Measurements from ENCODE around the gene GDPD5. TPM values are rescaled to one million over a fixed set of nuclear protein-coding genes. Genes with fewer than 3 reads are reported as not detected.

The GDPD5 gene, protein sequence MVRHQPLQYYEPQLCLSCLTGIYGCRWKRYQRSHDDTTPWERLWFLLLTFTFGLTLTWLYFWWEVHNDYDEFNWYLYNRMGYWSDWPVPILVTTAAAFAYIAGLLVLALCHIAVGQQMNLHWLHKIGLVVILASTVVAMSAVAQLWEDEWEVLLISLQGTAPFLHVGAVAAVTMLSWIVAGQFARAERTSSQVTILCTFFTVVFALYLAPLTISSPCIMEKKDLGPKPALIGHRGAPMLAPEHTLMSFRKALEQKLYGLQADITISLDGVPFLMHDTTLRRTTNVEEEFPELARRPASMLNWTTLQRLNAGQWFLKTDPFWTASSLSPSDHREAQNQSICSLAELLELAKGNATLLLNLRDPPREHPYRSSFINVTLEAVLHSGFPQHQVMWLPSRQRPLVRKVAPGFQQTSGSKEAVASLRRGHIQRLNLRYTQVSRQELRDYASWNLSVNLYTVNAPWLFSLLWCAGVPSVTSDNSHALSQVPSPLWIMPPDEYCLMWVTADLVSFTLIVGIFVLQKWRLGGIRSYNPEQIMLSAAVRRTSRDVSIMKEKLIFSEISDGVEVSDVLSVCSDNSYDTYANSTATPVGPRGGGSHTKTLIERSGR
- total RNA-seq: 13.6 and 26.5 TPM in 2 replicates

GRCh38 chr11:75525433-75526191 is at the start of gene GDPD5:
GDPD5 (minus strand) TSS chr11:75525941; CDS start chr11:75477735, 48,206 bp downstream.

GRCh38 chr11:75562048-75562835 is 36.5 kb upstream of the GDPD5 start, which contains the start of gene SERPINH1:
SERPINH1 (plus strand) TSS chr11:75562253; CDS start chr11:75566350, 4,097 bp downstream.

DNA sequence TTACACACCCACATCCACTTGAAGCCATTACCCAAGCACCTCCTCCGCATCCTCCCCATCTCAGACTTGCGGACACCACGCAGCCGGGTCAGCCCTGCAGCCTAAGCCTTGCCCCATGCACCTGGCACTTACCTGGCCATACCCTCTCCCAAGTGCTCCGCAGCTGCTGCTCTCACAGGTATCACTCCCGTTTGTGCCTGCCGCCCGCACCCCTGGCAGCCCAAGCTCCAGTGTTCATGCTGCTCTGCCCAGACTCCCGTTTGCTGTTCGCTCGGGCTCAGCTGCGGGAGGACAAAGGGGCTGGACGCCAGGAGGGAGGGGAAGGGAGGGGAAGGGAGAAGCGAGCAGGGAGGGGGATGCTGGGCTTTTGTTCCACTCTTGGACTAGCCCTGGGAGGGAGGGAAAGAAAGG is 92.8 kb downstream of the GDPD5 start, which contains the start of gene KLHL35:
Gene KLHL35 (minus strand): TSS at position 293 of the 411 bp plus-strand sequence. CDS start 2,574 bp downstream, outside the sequence.

DNA sequence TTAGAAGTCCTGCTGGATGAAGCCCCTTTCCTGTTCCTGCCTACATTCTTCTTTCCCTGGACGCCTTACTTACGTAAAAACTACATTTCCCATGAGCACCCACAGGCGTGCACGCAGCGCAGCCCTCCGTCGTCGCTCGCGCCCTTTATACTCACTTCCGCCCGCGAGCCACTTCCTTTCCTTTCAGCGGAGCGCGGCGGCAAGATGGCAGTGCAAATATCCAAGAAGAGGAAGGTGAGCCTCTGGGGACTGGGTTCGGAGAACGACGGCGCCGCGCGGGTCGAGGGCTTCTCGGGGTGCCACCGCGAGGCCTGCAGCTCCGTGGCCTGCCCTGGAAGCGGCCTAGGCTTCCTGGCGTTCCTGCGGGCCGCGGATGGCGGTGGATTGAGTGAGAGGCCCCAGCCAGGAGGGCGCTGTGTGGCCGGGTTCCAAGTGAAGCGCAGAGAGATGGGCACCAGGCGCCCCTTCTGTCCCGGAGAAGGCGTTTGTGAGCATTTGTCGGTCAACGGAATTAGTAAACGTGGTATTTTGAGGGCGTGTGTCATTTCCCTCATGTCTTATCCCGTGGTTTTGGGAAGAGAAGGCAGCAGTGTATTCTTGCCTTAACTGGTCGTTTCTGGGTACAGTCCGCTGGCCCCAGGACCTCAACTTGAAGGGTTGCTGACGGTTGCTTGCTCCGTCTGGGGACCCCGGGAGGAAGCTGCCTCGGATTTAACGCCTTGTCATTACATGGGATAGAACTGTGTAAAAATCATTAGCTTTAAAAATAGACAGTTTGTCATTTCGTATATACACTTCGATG is 126.2 kb downstream of the GDPD5 start, which contains the start of gene RPS3:
Gene RPS3 (plus strand): TSS at position 175 of the 802 bp plus-strand sequence. CDS start 30 bp downstream, at position 205.

Other genes with a start within 250 kb of the GDPD5 start
- 7.6 and 8.1 TPM in 2 replicates for gene ARRB1, start 174.3 kb downstream of the GDPD5 start, total RNA-seq
- 2,208 and 2,256 TPM in 2 replicates for gene RPS3, start 126.4 kb downstream of the GDPD5 start, total RNA-seq
- 0.29 and 1.8 TPM in 2 replicates for gene KLHL35, start 92.7 kb downstream of the GDPD5 start, total RNA-seq
- 1,366 and 1,534 TPM in 2 replicates for gene SERPINH1, start 36.3 kb upstream of the GDPD5 start, total RNA-seq
- gene MAP6, start 143.1 kb upstream of the GDPD5 start, total RNA-seq: 0.29 and 0.89 TPM in 2 replicates
- gene MOGAT2, start 191.9 kb upstream of the GDPD5 start, total RNA-seq: not detected in 2 replicates
- 0.29 and 0.53 TPM in 2 replicates for gene DGAT2, start 242.8 kb upstream of the GDPD5 start, total RNA-seq

Measured in myometrial cell (primary cell).